ENCODE data around the gene ANO2. TPM values are rescaled to one million over a fixed set of nuclear protein-coding genes. Genes with fewer than 3 reads are reported as not detected.
"Not testable (repeated sequence)": the region's sequence is repeated elsewhere in the genome, so short reads cannot be mapped to it uniquely, and the experiment has no call there.

The ANO2 gene
- total RNA-seq, 1 donor from 2014 or later: not detected

DNA sequence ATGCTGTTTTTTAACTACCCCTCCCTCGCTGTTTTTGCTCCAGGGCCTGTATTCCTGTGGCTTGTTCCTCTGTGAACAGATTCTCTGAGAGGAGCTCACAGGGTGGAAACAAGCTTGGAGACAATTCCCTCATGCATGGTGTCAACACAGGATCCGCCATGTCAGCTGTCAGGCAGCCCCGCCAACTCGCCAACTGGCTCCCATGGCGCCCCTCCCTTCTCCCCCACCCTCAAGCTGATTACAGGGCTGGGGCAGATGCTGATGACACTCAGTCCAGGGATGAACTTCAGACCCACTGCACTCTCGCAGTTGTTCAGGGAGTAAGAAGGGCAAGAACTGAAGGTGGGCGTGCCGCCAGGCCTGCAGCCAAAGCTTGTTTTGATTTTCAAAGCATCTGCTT lies 283.2 kb downstream of the ANO2 start:
- Histone ChIP-seq H3K36me3 (ENCODE audit: control insufficient read depth, insufficient read depth, low read length) (no peaks in the 10 kb centered on the region), H3K4me3 (ENCODE audit: low read depth, low read length) (no peak overlapping the region), H3K27me3 (ENCODE audit: control insufficient read depth, insufficient read depth, low read length) (no peaks in the 10 kb centered on the region)
- FAIRE-seq (no peak), DNase-seq (ENCODE audit: low read depth) (no peak)
- TF ChIP-seq, protein P1, sequence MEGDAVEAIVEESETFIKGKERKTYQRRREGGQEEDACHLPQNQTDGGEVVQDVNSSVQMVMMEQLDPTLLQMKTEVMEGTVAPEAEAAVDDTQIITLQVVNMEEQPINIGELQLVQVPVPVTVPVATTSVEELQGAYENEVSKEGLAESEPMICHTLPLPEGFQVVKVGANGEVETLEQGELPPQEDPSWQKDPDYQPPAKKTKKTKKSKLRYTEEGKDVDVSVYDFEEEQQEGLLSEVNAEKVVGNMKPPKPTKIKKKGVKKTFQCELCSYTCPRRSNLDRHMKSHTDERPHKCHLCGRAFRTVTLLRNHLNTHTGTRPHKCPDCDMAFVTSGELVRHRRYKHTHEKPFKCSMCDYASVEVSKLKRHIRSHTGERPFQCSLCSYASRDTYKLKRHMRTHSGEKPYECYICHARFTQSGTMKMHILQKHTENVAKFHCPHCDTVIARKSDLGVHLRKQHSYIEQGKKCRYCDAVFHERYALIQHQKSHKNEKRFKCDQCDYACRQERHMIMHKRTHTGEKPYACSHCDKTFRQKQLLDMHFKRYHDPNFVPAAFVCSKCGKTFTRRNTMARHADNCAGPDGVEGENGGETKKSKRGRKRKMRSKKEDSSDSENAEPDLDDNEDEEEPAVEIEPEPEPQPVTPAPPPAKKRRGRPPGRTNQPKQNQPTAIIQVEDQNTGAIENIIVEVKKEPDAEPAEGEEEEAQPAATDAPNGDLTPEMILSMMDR (IDR thresholded peaks at IDR 0.05; ENCODE audit: insufficient read depth, low read length, severe bottlenecking): no peak

DNA sequence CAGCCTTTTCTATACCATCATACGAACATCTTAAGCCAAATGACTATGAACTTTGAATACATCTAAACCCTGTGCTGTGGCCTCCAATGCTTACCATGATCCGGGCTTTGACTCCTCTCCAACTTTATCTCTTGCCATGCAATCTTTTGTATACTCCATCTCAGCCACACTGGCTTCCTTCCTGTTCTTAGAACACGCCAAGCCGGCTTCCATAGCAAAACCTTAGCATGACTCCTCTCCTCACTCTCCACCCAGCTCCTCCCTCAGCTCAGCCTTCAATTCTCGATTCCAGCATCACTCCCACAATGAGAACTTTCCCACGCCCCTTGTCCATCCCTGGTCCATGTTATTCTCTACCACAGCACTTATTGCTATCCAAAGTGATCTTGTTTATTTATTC lies 284.8 kb downstream of the ANO2 start:
- H3K27me3 ChIP-seq (ENCODE audit: control insufficient read depth, insufficient read depth, low read length): no peaks in the 10 kb centered on the region
- H3K4me3 ChIP-seq (ENCODE audit: low read depth, low read length): no peak overlapping the region
- no peaks in the 10 kb centered on the region for H3K36me3 ChIP-seq (ENCODE audit: control insufficient read depth, insufficient read depth, low read length)
- TF ChIP-seq, protein P1 (IDR thresholded peaks at IDR 0.05; ENCODE audit: insufficient read depth, low read length, severe bottlenecking): no peak
- FAIRE-seq (no peak), DNase-seq (ENCODE audit: low read depth) (no peak)

DNA sequence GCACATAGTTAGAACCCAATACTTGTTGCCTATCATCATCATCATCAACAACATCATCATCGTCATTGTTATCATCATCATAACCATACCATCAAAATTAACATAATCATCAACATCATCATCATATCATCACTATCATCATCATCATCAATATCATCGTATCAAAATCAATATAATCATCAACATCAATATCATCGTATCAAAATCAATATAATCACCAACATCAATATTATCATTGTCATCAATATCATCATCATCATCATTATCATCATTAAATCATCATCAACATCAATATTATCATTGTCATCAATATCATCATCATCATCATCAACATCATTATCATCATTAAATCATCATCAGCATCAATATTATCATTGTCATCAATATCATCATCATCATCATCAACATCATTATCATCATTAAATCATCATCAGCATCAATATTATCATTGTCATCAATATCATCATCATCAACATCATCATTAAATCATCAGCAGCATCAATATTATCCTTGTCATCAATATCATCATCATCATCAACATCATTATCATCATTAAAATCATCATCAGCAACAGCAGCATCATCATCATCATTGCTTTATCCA lies 286.6 kb downstream of the ANO2 start:
- H3K4me3 ChIP-seq (ENCODE audit: low read depth, low read length); H3K36me3 ChIP-seq (ENCODE audit: control insufficient read depth, insufficient read depth, low read length); DNase-seq (ENCODE audit: low read depth); H3K27me3 ChIP-seq (ENCODE audit: control insufficient read depth, insufficient read depth, low read length): not testable (repeated sequence)
- peak; percentile 40 for FAIRE-seq

DNA sequence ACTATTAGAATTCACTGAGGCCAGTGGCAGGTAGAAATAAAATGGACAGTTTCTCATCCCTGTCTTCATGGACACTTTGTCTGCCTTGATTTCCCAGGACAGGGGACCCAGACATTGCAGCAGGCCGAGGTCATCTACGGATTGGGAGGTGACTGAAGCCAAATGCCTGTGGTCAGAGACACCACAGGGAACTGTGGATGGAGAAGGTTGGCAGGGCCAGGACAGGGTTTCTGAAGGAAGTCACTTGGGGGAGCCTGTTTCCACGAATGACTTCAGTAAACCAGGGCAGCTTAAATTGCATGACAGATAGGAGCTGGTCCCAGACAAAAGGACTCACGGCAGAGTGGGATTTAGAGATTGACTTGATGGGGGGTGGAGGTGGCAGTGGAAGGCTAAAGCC lies 288.2 kb downstream of the ANO2 start:
- no peak overlapping the region for H3K4me3 ChIP-seq (ENCODE audit: low read depth, low read length)
- no peaks in the 10 kb centered on the region for H3K36me3 ChIP-seq (ENCODE audit: control insufficient read depth, insufficient read depth, low read length)
- H3K27me3 ChIP-seq (ENCODE audit: control insufficient read depth, insufficient read depth, low read length): no peaks in the 10 kb centered on the region
- FAIRE-seq (no peak), DNase-seq (ENCODE audit: low read depth) (no peak)
- TF ChIP-seq, protein P1 (IDR thresholded peaks at IDR 0.05; ENCODE audit: insufficient read depth, low read length, severe bottlenecking): no peak

DNA sequence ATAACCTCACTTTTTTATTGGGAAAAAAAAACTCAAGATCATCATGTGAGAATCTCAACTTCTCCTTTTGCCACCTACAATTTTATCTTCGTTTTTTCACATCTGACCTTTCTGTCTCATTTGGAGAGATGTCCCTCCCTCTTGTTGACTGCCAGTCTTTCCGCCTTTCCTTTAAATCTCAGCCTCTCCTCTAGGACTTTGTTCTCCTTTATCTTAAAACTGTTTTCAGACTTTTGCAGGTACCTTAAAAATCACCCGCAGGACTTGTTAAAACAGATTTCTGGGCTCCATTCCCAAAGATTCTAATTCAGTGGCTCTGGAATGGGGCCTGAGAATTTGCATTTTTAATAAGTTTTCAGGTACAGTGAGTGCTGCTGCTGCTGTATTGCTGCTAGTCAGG lies 289.9 kb downstream of the ANO2 start:
- Histone ChIP-seq H3K36me3 (ENCODE audit: control insufficient read depth, insufficient read depth, low read length) (no peaks in the 10 kb centered on the region), H3K27me3 (ENCODE audit: control insufficient read depth, insufficient read depth, low read length) (no peaks in the 10 kb centered on the region), H3K4me3 (ENCODE audit: low read depth, low read length) (no peak overlapping the region)
- FAIRE-seq (no peak), DNase-seq (ENCODE audit: low read depth) (no peak)
- TF ChIP-seq, protein P1 (IDR thresholded peaks at IDR 0.05; ENCODE audit: insufficient read depth, low read length, severe bottlenecking): no peak

DNA sequence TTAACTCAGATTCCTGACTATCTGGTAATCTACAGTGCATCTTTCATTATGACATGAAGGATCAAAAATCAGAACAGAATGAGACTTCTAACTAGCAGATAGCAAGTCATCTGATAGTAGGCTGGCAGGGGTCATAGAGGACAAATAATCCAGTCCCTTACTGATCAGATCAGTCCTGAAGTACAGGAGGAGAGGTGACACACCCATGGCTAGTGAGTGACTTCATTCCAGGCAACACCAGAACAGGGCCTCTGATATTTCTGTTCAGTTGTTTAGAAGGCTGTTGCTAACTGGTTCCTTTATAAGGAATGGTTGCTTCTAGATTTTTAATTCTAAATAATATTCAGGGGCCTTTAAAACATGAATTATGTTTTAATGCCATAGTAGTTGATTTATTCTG lies 291.0 kb downstream of the ANO2 start:
- Histone ChIP-seq H3K36me3 (ENCODE audit: control insufficient read depth, insufficient read depth, low read length) (no peaks in the 10 kb centered on the region), H3K27me3 (ENCODE audit: control insufficient read depth, insufficient read depth, low read length) (no peaks in the 10 kb centered on the region), H3K4me3 (ENCODE audit: low read depth, low read length) (no peak overlapping the region)
- TF ChIP-seq, protein P1 (IDR thresholded peaks at IDR 0.05; ENCODE audit: insufficient read depth, low read length, severe bottlenecking): no peak
- FAIRE-seq: no peak
- no peak for DNase-seq (ENCODE audit: low read depth)

Data from bronchial epithelial cell (primary cell).